Testis (tissue), 2 donors: ENCODE data around the gene PDP2.

Experiments
- POLR2A ChIP-seq: fragments of 450-650 bp; IDR thresholded peaks from one replicate; pipeline ENCODE4 v1.6.1; 2017; ENCODE audit warnings: antibody characterized with exemption, mild to moderate bottlenecking, moderate library complexity
- TF ChIP-seq, protein P1 (sequence below), 3 experiments: fragments of 450-650 bp in 2 of 3; fragments of 200-600 bp in 1 of 3; sonication (generic) in 1 of 3; IDR thresholded peaks; one replicate each; pipeline ENCODE4 v1.5.1; 2016 to 2019; ENCODE audit warnings: antibody characterized with exemption in 3 of 3, mild to moderate bottlenecking in 2 of 3, moderate library complexity in 1 of 3

DNA sequence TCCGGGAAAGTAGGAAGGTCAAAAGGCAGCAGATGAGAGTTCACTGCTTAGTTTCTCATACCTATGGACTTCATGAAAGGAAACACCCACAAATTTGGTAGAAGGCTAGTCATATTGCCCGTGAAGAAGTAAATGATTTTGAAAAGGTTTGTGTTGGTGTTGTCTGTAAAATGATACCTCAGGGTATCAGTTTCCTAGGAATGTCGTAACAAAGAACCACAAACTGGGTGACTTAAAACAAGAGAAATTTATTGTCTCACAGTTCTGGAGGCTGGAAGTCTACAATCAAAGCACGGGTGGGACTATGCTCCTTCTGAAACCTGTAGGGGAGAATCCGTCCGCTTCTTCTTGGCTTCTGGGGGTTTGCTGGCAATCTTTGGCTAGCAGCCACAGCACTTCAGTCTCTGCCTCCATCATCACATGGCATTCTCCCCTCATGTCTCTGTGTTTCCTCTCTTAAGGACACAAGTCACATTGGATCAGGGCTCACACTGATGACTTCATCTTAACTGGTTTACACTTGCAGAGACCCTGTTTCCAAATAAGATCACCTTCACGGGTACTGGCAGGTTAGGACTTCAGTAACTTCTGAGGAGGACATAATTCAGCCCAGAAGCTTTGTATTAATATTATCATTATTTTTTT, 47.5 kb upstream of the PDP2 start:
- TF ChIP-seq, protein P1, sequence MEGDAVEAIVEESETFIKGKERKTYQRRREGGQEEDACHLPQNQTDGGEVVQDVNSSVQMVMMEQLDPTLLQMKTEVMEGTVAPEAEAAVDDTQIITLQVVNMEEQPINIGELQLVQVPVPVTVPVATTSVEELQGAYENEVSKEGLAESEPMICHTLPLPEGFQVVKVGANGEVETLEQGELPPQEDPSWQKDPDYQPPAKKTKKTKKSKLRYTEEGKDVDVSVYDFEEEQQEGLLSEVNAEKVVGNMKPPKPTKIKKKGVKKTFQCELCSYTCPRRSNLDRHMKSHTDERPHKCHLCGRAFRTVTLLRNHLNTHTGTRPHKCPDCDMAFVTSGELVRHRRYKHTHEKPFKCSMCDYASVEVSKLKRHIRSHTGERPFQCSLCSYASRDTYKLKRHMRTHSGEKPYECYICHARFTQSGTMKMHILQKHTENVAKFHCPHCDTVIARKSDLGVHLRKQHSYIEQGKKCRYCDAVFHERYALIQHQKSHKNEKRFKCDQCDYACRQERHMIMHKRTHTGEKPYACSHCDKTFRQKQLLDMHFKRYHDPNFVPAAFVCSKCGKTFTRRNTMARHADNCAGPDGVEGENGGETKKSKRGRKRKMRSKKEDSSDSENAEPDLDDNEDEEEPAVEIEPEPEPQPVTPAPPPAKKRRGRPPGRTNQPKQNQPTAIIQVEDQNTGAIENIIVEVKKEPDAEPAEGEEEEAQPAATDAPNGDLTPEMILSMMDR (IDR thresholded peaks at IDR 0.05) = no peak
- no peak for TF ChIP-seq POLR2A
